HG03135 (cell line): ENCODE results near the gene TBC1D22A.
"Not testable (repeated sequence)": the region's sequence is repeated elsewhere in the genome, so short reads cannot be mapped to it uniquely, and the experiment has no call there.

Source experiments
- ATAC-seq: cut with Tn5 transposase; IDR thresholded peaks from one replicate; pipeline ENCODE4 v1.9.1; 2021; ENCODE audit warnings: mild to moderate bottlenecking, moderate library complexity; ENCODE audit not compliant: unreplicated experiment

TBC1D22A gene

GRCh38 chr22:46770151-46770641 lies 7.7 kb downstream of the TBC1D22A start:
- ATAC-seq = no peak

DNA sequence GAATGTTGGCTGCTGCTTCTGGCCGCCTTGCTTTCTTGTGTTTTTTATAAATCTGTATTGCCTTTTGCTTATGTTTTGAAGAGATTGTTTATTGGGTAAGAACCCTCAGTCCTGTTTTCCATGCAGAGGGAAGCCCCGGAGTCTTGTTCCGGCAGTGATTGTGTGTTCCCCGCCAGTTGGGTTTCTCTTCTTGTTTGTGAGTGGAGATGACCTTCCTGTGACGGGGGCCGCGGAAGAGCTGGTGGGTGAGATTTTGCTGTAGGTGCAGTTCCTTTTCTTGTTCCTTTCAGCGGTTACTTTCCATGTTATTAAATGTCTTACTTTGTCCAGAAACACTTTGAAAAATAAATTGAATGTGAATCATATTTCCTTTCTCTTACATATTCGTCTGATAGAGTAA lies 8.3 kb downstream of the TBC1D22A start:
- no peak for ATAC-seq

- ATAC-seq = no peak
Measured at GRCh38 chr22:46773076-46773475, 10.6 kb downstream of the TBC1D22A start.

DNA sequence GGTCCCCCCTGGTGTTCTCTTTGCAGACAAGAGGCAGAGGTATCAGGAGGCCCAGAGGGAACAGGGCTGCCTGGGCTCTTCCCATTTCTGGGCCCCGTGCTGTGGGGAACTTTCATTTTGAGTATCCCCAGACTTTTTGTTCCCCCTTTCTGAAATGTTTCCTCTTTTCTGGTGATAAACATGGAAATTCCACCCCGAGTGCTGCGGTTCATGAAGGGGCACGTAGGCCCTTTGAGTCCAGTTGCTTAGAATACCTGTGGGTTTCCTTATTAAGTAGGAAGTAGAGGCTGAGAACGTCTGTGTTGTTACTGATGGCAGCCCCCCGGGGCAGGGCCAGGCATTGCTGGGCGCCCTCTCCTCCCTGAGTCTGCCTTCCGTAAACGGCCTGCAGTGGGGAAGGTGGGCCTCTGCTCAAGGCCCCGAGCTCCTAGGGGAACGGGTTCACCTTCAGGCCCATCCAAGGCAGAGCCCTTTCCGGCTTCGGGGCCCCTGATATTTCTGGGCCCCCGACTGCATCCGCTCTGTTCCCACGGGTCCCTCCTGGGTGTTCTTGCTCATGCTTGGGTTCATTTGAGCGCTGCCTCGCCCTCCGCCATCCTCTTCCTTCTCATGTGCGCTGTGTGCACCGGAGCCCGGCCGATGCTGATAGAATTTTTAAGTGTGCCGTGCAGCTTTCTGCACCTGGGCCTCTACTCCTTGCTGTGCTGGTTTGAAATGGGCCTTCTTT lies 12.0 kb downstream of the TBC1D22A start:
- peak; percentile 36 for ATAC-seq

- ATAC-seq = no peak
Measured at GRCh38 chr22:46774980-46775849, 12.8 kb downstream of the TBC1D22A start.

DNA sequence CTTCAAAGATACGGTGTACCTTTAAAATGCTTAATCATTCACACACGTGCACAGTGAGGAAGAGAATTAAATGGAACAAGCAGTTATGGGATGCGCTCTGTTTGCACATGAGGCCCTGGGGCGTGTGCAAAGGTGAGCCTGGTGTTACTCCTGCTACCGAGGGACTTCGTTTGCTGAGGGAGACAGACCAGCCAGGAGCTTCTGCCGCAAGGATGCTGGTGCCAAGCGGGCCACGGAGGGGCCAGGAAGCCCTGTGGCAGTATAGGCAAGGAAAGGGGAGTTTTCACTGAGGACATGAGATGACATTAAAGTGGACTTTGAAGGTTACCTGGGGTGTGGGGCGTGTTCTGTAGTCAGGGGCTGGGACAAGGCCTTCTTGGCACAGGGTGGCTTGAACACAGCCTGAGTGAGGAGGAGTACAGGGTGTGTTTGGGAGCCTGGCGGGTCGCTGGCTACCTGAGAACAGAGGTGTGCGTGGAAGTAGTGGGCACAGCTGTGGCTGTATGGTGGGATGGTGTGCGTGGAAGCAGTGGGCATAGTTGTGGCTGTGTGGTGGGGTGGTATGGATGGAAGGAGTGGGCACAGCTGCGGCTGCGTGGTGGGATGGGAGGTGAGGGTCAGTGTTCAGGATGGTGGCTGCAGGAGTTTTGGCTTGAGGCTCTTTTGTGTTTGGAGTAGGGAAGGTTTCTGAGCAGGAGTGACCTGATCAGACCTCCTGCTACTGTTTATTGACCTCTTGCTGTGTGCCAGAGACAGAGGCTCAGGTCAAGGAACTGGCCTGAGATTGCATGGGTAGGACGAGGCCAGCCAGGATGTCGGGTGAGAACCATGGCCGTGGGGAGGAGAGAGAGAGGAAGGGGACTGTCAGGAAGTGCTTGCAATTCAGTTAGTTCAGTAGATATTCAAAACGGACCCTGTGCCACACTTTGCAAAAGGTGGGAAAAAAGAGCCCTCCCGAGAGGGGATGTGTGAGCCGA lies 13.7 kb downstream of the TBC1D22A start:
- no peak for ATAC-seq

GRCh38 chr22:46776876-46777608 lies 14.6 kb downstream of the TBC1D22A start:
- ATAC-seq = no peak

DNA sequence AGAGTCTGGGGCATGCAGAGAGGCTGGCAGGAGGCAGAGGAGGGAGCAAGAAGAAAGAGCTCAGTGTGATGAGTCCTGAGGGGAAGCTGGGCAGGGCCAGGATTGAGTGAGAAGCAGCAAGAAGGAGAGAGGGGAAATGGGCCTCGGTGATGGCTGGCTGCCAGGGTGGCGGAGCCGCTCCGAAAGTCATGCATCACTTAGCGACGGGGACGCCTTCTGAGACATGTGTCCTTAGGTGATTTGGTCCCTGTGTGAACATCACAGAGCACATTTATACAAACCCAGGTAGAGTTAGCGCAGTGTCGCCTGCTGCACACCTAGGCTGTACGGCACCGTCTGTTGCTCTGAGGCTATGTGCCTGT lies 15.1 kb downstream of the TBC1D22A start:
- no peak for ATAC-seq

DNA sequence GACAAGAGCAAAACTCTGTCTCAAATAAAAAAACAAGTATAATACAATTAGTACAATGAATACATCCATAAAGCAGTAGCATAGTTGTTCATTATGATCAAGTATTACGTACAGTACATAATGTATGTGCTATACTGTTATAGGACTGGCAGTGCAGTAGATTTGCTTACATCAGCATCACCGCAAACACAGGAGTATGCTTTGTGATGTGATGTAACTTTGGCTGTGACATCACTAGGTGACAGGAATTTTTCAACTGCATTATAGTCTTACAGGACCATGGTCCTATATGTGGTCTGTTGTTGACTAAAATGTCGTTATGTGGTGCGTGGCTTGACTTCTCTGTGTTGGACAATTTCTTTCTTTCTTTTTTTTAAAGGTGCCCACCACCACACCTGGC lies 16.6 kb downstream of the TBC1D22A start:
- no peak for ATAC-seq

- ATAC-seq = no peak
Measured at GRCh38 chr22:46779651-46780050, 17.2 kb downstream of the TBC1D22A start.

GRCh38 chr22:46780453-46780852 lies 18.0 kb downstream of the TBC1D22A start:
- ATAC-seq = no peak

DNA sequence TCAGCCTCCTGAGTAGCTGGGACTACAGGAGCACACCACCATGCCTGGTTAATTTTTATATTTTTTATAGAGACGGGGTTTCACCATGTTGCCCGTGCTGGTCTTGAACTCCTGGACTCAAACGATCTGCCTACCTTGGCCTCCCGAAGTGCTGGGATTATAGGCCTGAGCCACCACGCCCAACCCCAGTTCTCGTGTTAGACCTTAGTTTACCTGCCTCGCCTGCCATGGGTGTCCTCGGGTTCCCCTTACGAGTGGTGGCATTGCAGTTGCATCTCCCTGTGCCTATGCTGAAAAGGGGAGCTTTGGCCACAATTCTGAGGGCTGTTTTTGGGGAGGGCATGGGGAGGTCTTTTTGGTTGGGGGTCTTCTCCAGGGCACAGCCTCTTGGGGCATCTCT lies 18.8 kb downstream of the TBC1D22A start:
- no peak for ATAC-seq

- ATAC-seq = not testable (repeated sequence)
Measured at GRCh38 chr22:46782200-46782599, 19.8 kb downstream of the TBC1D22A start.

DNA sequence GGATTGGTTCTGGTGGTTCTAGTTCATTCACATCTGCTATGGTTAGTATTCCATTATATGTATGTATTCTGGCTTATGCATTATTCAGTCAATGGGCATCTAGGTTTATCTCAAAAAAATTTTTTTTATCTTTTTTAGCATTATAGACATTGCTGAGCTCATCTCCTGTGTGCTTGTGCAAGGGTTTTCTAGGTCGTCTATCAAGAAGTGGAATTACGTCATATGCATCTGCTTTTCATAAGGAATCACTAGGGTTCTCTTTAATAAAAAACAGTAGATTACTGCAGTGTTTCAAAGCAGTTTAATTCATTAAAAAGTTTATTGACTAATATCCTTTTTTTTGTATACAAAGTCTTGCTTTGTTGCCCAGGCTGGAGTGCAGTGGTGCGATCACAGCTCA lies 21.3 kb downstream of the TBC1D22A start:
- ATAC-seq = no peak

DNA sequence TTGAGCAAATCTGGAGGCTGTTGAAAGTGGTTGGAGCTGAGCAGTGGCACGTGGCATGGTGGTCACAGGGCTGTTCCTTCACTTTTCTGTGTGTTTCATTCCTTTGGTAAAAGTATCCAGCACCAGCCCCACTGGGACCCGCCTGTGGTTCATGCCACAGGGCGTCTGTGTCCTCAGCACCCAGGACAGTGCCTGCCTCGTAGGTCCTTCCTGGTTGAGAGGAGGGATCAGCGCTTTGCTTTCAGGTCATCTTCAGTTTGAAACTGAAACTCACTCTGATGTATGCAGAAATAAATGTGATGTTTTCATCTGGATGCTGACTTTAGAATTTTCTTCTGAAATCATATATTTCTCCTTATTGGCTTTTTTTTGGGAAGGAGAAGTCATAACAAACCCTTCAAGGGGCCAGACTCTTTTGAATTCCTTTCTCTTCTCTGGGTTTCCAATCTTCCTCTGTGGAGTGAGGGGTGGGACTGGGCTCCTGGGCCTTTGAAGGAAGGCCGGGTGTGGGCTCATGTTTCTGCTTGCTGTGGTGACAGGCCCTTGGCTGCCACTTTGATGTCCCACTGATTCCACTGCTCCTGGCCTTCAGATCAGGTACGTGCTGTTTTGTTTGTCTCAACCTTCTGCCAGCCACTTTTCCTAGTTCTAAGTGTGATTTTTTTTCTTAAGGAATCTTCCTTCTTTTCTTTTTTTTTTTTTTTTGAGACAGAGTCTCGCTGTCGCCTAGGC lies 26.2 kb downstream of the TBC1D22A start:
- no peak for ATAC-seq

DNA sequence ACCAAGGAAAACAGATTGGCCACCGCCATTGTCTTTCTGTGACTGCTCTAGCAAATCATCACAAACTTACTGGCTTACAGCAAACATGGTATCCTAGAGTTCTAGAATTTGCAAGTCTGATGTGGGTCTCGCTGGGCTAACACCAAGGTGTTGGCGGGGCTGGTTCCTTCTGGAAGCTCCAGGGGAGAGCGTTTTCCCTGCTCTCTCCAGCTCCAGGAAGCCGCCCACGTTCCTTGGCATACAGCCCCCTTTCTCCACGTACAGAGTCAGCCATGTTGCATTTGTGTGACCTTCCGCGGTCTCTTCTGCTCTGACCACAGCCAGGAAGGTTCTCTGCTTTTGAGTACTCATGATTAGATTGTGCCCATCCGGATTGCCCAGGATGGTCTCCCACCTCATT lies 27.5 kb downstream of the TBC1D22A start:
- ATAC-seq = no peak

- ATAC-seq = no peak
Measured at GRCh38 chr22:46791201-46791731, 28.8 kb downstream of the TBC1D22A start.

DNA sequence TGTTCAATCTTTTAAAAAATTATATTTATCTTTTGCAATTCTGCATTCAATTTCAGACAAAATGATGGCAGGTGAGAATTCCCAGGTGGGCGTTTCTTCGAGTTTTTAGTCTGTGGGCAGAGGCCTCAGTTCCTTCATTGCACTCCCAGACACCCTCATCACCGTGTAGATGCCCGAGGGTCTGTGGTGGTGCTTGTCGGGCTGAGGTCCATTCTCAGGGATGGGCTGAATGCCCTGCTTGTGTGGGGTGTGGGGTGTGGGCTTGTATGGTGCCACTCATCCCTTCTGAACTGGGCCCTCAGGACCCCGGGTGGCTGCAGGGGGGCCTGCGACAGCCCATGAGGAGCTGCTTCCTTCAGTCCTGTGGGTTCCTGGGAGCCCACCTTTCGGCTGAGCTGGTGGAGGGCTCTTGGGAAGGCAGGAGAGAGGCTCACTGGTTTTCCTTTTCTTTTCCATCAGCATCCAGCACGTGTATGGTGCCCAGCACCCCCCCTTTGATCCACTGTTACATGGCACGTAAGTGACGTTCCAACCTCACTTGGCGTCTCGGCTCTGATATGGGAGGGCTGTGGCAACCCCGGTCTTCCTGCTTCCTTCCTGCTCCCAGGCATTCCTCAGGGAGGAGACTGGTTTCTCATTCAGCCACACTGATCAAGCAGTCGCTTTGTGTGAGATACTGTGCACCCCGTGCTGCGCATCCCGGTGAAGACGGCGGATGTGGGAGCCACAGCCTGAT lies 29.8 kb downstream of the TBC1D22A start:
- ATAC-seq = no peak

GRCh38 chr22:46792841-46793261 lies 30.4 kb downstream of the TBC1D22A start:
- ATAC-seq = no peak
